GM18508 (cell line): Measurements from ENCODE around the gene CALML5.

Source experiments
- ATAC-seq: cut with Tn5 transposase; IDR thresholded peaks from one replicate; pipeline ENCODE4 v1.9.1; 2021; ENCODE audit warnings: moderate number of reproducible peaks; ENCODE audit not compliant: insufficient read depth, unreplicated experiment

CALML5 gene

GRCh38 chr10:5519054-5519453, 19.7 kb upstream of the CALML5 start:
- no peak for ATAC-seq

DNA sequence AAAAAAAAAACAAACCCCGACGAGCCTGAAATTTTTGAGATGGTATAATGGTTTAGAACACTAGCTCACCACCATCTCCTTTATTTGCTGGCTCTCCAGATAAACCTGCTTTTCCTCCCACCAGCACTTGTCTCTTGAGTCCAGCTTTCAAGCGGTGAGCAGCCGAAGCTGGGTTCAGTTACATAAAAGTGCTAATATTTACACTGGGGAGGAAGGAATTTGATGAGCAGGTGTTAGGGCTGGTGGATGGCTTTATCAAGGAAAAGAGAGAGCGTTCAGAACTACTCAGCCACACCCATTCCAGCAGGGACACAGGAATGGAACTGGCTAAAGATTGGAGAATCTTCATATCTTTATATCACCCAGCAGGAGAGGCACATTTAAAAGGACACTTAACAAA, 18.8 kb upstream of the CALML5 start:
- ATAC-seq: no peak

GRCh38 chr10:5517546-5517945, 18.2 kb upstream of the CALML5 start:
- no peak for ATAC-seq

DNA sequence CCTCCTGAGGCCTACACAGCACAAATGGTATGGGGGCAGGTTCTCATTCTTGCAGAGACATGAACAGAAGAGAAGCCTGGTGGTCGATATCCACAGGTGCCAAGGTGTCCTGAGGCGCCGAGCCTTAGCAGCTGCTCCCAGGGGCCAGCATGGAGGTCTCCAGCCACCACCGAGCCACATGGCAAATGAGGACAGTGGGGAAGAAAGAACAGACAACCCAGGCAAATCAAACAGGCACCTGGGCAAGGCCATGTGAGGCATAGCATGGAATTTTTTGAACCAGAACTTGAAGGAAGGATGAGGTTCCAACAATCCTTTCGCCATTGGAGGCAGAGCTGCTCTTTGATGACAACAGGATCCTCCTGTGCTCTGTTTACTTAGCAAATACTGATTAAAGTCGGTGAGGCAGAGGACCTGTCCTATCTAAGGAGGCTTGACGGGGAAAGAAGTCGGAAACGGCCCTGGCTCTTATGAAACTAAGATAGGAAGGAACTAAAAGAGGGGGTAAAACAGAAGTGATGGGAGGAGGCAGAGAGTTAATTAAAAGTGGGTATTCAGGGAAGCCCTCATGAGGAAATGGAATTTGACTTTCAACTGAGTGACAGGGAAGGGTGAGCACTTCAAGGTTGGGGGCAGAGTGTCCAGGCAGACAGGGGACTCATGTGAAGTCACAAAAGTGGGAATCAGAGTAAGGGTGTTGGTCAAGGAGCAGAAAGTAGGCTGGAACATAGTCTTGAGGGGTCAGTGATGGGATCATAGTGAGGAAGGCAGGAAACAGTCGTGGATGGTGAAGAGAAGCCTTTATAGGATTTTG, 16.8 kb upstream of the CALML5 start:
- ATAC-seq: no peak

DNA sequence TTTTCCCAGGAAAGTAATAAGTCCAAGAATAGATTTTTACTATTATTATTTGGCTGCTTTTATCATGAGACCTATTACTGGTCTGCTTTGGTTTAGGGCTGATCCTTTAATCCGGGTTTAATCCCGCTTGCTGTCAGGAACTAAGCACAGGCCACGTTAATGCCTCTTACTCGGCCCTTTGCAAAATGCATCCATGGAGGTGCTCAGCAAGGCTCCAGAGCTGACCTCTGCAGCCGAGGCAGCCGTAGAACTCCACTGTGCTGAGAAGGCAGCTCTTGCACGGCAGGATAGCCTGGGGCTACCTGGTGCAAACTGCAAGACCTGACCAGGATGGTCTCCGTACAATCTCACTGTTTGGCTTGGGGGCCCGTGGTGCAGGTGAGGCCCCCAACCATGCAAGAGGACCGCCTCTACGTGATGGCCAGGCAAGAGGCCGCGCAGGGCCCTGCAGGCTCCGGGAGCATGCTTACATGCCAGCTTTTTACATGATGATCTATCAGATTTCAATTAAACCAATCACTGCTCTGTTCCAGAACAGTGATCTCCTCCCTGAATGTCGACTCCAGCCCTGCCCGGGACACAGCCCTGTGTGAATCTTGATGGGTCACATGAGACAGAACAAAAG, 15.0 kb upstream of the CALML5 start:
- ATAC-seq: no peak

- ATAC-seq: no peak
These were observed 13.7 kb upstream of the CALML5 start for GRCh38 chr10:5512881-5513612.

DNA sequence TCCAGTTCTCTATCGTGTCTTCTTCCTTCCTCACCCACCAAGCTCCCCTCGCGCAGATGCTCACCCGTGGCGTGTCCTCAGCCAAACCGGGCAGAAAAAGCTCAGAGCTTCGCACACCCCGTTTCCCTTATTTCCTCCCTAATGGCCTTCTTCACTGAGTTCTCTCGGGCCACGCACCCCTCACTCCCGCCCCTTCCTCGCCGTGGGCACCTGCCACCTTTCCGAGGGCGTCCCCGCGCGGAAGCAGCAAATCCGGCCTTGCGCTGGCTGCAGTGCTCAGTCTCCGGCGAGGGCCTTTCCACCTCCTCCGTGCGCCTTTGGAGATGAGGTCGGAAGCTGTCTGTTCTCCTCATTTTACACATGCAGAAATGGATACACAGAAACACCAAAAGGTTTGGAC, 13.0 kb upstream of the CALML5 start:
- ATAC-seq: no peak

GRCh38 chr10:5511885-5512280, 12.5 kb upstream of the CALML5 start:
- ATAC-seq: no peak

GRCh38 chr10:5511231-5511884, 12.0 kb upstream of the CALML5 start:
- ATAC-seq: no peak

DNA sequence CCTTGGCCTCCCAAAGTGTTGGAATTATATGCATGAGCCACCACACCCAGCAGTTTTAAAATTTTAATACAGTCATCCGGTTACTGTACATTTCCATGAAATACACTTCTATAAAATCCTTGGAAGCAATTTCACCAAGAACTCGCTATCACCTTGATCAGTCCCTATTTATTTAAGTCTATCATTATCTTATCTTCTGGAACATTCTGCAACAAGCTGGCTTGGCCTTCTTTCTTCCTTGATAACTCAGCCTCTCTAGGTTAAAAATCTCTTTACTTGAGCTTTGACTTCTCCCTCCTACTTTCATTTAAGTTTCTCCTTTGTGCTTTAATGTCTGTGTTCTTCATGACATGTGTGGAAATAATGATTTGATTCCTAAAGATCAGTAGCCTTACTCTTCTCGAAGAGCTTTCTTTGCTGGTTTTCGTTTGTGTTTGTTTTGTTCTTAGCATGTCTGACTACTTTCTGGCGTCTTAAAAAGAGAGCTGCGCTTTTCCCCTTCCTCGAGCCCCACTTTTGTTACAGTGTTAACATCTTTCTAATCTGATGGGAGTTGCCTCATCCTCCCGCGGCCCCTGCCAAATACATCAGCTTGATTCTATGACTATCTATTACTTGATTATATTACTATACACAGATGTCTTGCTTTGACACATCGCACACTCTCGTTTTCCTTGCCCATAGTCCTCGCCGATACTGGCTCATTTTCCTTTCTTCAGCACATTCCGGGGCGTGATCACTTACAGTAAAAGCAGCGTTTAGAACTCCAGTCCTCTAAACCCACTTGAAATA, 11.1 kb upstream of the CALML5 start:
- ATAC-seq: no peak

DNA sequence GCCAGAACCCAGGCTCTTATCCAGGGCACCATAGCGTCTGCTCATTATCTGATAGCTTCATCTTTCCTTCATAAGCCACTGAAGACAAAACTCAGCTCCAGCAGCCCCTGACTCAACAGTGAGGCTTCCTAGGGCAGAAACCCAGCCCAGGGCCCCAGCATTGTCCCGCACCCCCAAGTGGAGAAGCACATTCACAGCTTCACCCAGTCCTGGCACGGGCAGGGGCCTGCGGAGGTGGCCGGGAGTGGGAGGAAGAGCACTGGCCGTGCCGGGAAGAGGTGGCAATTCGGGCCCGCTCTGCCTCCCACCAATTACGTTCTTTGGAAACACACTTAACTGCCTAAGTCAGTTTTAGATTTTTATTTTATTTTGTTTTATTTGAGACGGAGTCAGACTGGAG, 10.3 kb upstream of the CALML5 start:
- ATAC-seq: no peak

GRCh38 chr10:5509236-5509635, 9.9 kb upstream of the CALML5 start:
- no peak for ATAC-seq

DNA sequence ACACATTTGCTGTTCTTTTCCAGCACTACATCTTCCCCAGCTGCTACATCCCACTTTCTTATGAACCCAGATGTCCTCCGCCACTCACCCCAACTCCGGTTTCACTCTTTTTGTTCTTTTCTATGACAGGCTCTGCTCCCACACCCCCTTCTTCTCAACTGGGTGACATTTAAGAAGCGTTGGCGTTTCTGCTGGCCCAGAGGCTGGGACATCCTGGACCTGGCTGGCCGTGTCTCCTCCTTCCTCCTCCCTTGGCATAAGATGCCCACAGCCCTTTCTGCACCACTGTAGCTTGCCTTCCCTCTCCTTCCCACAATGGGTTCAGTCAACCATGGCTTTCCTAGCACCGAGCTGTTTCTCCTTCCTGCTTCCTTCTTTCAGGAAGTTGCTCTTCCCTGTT, 9.4 kb upstream of the CALML5 start:
- no peak for ATAC-seq

- ATAC-seq: no peak
These were observed 8.8 kb upstream of the CALML5 start for GRCh38 chr10:5508161-5508604.

GRCh38 chr10:5507649-5508131, 8.3 kb upstream of the CALML5 start:
- ATAC-seq: no peak

DNA sequence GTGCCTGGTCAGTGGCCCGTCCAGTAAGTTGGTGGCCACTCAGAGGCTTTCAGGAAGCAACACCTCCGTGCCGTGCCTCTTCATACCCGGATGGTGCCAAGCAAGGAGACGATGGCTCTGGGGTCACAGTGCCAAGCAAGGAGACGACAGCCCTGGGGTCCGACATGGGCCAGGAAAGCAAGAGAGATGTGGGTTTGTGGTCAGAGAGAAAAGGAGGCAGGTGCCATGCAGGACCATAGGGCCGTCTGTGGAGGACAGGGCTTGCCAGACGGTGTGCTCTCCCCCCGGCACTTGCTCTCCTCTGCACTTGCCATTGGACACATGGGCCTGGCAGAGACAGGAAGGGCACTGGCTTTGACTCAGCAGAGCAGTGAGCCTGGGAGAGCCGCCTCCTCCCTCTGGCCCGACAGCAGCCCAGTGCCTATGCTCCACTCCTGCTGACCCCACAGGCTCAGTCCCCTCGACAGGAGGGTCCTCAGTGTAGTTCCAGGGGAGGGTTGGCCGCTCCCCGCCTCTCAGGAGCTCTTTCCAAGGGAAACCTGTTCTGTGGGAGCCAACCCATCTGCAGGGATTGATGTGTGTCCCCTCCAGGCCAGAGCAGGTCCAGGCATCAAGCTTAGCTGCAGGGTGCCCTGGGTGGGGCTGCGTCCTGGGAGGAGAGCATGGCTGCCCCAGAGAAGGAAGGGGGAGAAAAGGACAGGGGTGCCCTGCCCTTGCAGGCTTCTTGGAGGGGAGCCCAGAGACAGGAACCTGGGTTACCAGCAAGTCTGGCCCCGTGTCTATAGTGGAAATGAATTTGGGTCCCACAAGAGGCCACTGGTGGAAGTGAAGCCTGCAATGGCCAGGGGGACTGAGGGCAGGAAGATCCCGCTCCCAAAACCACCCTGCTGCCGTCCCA, 7.6 kb upstream of the CALML5 start:
- ATAC-seq: no peak

DNA sequence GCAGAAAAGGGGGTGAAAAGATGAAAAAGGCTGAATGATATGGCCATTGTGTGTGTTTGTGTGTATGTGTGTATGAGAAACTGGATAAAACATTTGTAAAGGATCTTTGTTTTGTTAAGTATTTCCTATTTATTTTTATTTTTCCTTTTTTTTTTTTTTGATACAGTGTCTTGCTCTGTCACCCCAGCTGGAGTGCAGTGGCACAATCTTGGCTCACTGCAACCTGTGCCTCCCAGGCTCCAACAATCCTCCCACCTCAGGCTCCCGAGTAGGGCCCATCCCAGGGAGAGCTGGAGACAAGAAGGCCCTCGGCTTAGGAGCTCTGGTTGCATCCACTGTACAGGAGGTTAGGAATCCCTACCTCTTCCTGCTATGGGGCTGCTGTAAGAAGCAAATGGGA, 6.9 kb upstream of the CALML5 start:
- ATAC-seq: no peak

GRCh38 chr10:5504146-5505072, 5.0 kb upstream of the CALML5 start:
- ATAC-seq: no peak
